Measurements from ENCODE around the gene FNIP1. TPM values are rescaled to one million over a fixed set of nuclear protein-coding genes. Genes with fewer than 3 reads are reported as not detected.

FNIP1 gene
- total and polyA plus RNA-seq, 2 of the 13 experiments (the other 11 are each of a cell fraction or from before 2014, with no cell fraction given) = 10.9 to 29.3 TPM

DNA sequence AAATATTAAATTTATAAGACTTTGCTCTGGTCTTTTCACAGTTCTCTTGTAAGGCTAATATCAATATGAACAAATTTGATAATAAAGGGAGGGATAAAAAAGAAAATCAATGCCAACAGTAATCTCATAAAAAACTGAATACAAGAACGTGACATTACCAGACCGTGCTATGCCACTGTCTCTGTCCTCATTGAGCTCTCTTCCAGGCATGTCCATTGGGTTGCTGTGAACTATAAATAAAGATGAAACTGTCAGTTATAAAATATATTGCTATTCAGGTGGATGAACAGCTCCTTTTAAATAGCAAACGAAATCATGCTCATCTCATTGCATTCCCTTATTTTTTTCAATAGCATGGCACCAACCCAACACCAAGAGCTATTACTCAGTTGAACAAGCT lies 87.8 kb downstream of the FNIP1 start (continued):
- TF ChIP-seq, protein P1, sequence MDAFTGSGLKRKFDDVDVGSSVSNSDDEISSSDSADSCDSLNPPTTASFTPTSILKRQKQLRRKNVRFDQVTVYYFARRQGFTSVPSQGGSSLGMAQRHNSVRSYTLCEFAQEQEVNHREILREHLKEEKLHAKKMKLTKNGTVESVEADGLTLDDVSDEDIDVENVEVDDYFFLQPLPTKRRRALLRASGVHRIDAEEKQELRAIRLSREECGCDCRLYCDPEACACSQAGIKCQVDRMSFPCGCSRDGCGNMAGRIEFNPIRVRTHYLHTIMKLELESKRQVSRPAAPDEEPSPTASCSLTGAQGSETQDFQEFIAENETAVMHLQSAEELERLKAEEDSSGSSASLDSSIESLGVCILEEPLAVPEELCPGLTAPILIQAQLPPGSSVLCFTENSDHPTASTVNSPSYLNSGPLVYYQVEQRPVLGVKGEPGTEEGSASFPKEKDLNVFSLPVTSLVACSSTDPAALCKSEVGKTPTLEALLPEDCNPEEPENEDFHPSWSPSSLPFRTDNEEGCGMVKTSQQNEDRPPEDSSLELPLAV (CRISPR knock-in tag; conservative IDR thresholded peaks at IDR 0.05; ENCODE audit: low read depth) = no peak
- no peak for TF ChIP-seq ZNF180 (CRISPR knock-in tag; IDR thresholded peaks at IDR 0.05; ENCODE audit: borderline replicate concordance, low read depth)
- no peak for TF ChIP-seq MYC (CRISPR knock-in tag; IDR thresholded peaks at IDR 0.05; ENCODE audit: borderline replicate concordance)
- TF ChIP-seq ZNF766 (CRISPR knock-in tag; IDR thresholded peaks at IDR 0.05; ENCODE audit: borderline replicate concordance) = no peak
- no peak for TF ChIP-seq ZBTB7A (CRISPR knock-in tag; IDR thresholded peaks at IDR 0.05)
- TF ChIP-seq CREBL2 (CRISPR knock-in tag; IDR thresholded peaks at IDR 0.05; ENCODE audit: borderline replicate concordance) = no peak
- TF ChIP-seq ZNF496 (CRISPR knock-in tag; IDR thresholded peaks at IDR 0.05; ENCODE audit: insufficient replicate concordance) = no peak
- TF ChIP-seq ZBTB20 (CRISPR knock-in tag; IDR thresholded peaks at IDR 0.05; ENCODE audit: borderline replicate concordance, low read depth) = no peak

GRCh38 chr5:131706281-131706680 lies 90.5 kb downstream of the FNIP1 start:
- H3K27ac ChIP-seq (ENCODE audit: extremely low read length, insufficient read depth, low read length) = no peak overlapping the region
- TF ChIP-seq RFXANK (CRISPR knock-in tag; IDR thresholded peaks at IDR 0.05) (no peak), XRCC5 (optimal IDR thresholded peaks at IDR 0.05; ENCODE audit: low read length) (no peak), SOX6 (IDR thresholded peaks at IDR 0.05) (no peak), SOX6 (CRISPR knock-in tag; IDR thresholded peaks at IDR 0.05) (no peak), ZNF3 (CRISPR knock-in tag; IDR thresholded peaks at IDR 0.05) (no peak), ZNF777 (CRISPR knock-in tag; IDR thresholded peaks at IDR 0.05) (no peak), HIVEP1 (CRISPR knock-in tag; IDR thresholded peaks at IDR 0.05) (no peak), REPIN1 (CRISPR knock-in tag; IDR thresholded peaks at IDR 0.05; ENCODE audit: borderline replicate concordance, low read depth) (no peak), SIX4 (CRISPR knock-in tag; IDR thresholded peaks at IDR 0.05) (no peak)

More at GRCh38 chr5:131706281-131706680, 90.5 kb downstream of the FNIP1 start:
- DNase-seq (ENCODE audit: low spot score) (no peak), FAIRE-seq (no peak), ATAC-seq (no peak)
- Histone ChIP-seq H3K36me3 (replicated peaks in 1 of 2; ENCODE audit: control insufficient read depth in 1 of 2, insufficient read depth in 2 of 2, low read length in 2 of 2) (peaks cover 11 to 67% of the 10 kb centered on the region in 2 experiments), H3K4me2 (ENCODE audit: low read depth, low read length) (no peak overlapping the region), H3K4me3 (replicated peaks in 1 of 3; ENCODE audit: insufficient read depth in 1 of 3, low read depth in 2 of 3, low read length in 3 of 3) (no peak overlapping the region), H3K79me2 (ENCODE audit: insufficient read depth, low read length) (no peaks in the 10 kb centered on the region), H2AFZ (ENCODE audit: low read length) (no peak overlapping the region), H3K9ac (ENCODE audit: insufficient read depth, low read depth, low read length) (no peak overlapping the region), H3K27me3 (ENCODE audit: control insufficient read depth in 1 of 2, insufficient read depth in 2 of 2, low read length in 2 of 2) (no peaks in the 10 kb centered on the region), H4K20me1 (ENCODE audit: insufficient read depth, low read length) (no peaks in the 10 kb centered on the region), H3K9me3 (ENCODE audit: low read length) (no peaks in the 10 kb centered on the region), H3K4me1 (ENCODE audit: insufficient read depth, low read length) (no peaks in the 10 kb centered on the region)
- BruUV-seq (replicated peaks) = no TSS peak
- WGBS (ENCODE audit: low lambda C conversion rate) = 98% methylated on average over 5 of the region's 5 CpGs
- in situ Hi-C loops (cut with HindIII; ENCODE audit: extremely low pct_ligation_motif_present, low pct_unique_long_range_greater_than_20kb) = no loop called here
- intact Hi-C loops (cut with micrococcal nuclease; ENCODE audit: unreplicated experiment) = no loop called here
- ChIA-PET CTCF (ENCODE audit: low intra/inter-chr PET ratio, low total read pairs) (no interaction called here), POLR2A (no interaction called here)

Measured in HepG2 (cell line).